ENCODE measurements around the gene BHLHE23. TPM values are rescaled to one million over a fixed set of nuclear protein-coding genes. Genes with fewer than 3 reads are reported as not detected.

Gene BHLHE23
- total RNA-seq (2021) = not detected in 2 replicates
- not detected for Bru-seq, nascent RNA
- BruChase-seq, experiment 1, labeled RNA remaining after a 2-hour chase = not detected
- not detected for BruChase-seq, experiment 2, labeled RNA remaining after a 6-hour chase
- long read RNA-seq = 0 reads

- Histone ChIP-seq H3K9me2 (ENCODE audit: insufficient read depth) (no peaks in the 10 kb centered on the region), H3K36me3 (ENCODE audit: low read depth) (no peaks in the 10 kb centered on the region), H3K27ac (no peak within 1 kb of the TSS), H3K4me1 (replicated peaks; ENCODE audit: insufficient read depth) (no peaks in the 10 kb centered on the region), H3F3A (ENCODE audit: insufficient read depth, low read depth) (no peaks in the 10 kb centered on the region), H4K20me1 (ENCODE audit: insufficient read depth) (no peaks in the 10 kb centered on the region), H3K79me2 (ENCODE audit: low read depth) (no peaks in the 10 kb centered on the region), H3K4me3 (no peak within 1 kb of the TSS), H3K9me3 (ENCODE audit: insufficient read depth, low read depth) (no peaks in the 10 kb centered on the region; the same call in 1 of the 2 replicates), H3K27me3 (ENCODE audit: insufficient read depth, low read depth) (peaks cover 37% of the 10 kb centered on the region), H2AFZ (no peak within 1 kb of the TSS), H3K4me2 (no peak within 1 kb of the TSS)
- no TSS peak for BruUV-seq (replicated peaks)
- DNase-seq = no peak
- intact Hi-C loops (cut with micrococcal nuclease; ENCODE audit: unreplicated experiment) = no loop called here
- POLR2A ChIA-PET (ENCODE audit: unreplicated experiment) = no interaction called here
- CTCF ChIA-PET = no interaction called here
- TF ChIP-seq CTCF (conservative IDR thresholded peaks at IDR 0.05) (no peak), EZH2 (IDR thresholded peaks at IDR 0.05; ENCODE audit: low read depth) (no peak)
These were observed at the start of gene BHLHE23 for GRCh38 chr20:63006540-63007359. BHLHE23 (minus strand) TSS chr20:63006964; CDS start chr20:63006774, 190 bp downstream.

- no peak overlapping the region for H3K27ac ChIP-seq
- H3K36me3 ChIP-seq (ENCODE audit: low read depth) = no peaks in the 10 kb centered on the region
- H3K9me2 ChIP-seq (ENCODE audit: insufficient read depth) = no peaks in the 10 kb centered on the region
- H3K4me1 ChIP-seq (replicated peaks; ENCODE audit: insufficient read depth) = no peaks in the 10 kb centered on the region
- ChIA-PET POLR2A (ENCODE audit: unreplicated experiment) (no interaction called here), CTCF (no interaction called here)
- TF ChIP-seq CTCF (conservative IDR thresholded peaks at IDR 0.05) = no peak
- no peak for TF ChIP-seq EZH2 (IDR thresholded peaks at IDR 0.05; ENCODE audit: low read depth)
- H3K9me3 ChIP-seq (ENCODE audit: insufficient read depth, low read depth) = no peaks in the 10 kb centered on the region; the same call in 1 of the 2 replicates
- DNase-seq = no peak
- H3F3A ChIP-seq (ENCODE audit: insufficient read depth, low read depth) = peaks cover 6% of the 10 kb centered on the region; the same call in 1 of the 2 replicates
- no peak overlapping the region for H3K4me3 ChIP-seq
- H3K27me3 ChIP-seq (ENCODE audit: insufficient read depth, low read depth) = peaks cover 96% of the 10 kb centered on the region
- no peak overlapping the region for H2AFZ ChIP-seq
- BruUV-seq (replicated peaks) = no TSS peak
- H3K79me2 ChIP-seq (ENCODE audit: low read depth) = no peaks in the 10 kb centered on the region
- intact Hi-C loops (cut with micrococcal nuclease; ENCODE audit: unreplicated experiment) = loop anchor here (2.0 kb wide), 1 partner anchor 123 kb away; no protein-coding TSS in a partner anchor
- H4K20me1 ChIP-seq (ENCODE audit: insufficient read depth) = peaks cover 7% of the 10 kb centered on the region; the same call in 1 of the 2 replicates
- no peak overlapping the region for H3K4me2 ChIP-seq
These were observed 48.9 kb upstream of the BHLHE23 start for GRCh38 chr20:63055575-63056235.

GRCh38 chr20:63054681-63055240, 48.0 kb upstream of the BHLHE23 start:
- no peaks in the 10 kb centered on the region for H3K79me2 ChIP-seq (ENCODE audit: low read depth)
- H3K27ac ChIP-seq = no peak overlapping the region
- peaks cover 96% of the 10 kb centered on the region for H3K27me3 ChIP-seq (ENCODE audit: insufficient read depth, low read depth)
- CTCF ChIA-PET = no interaction called here
- no peaks in the 10 kb centered on the region for H3K4me1 ChIP-seq (replicated peaks; ENCODE audit: insufficient read depth)
- no peaks in the 10 kb centered on the region for H3K9me2 ChIP-seq (ENCODE audit: insufficient read depth)
- peaks cover 6% of the 10 kb centered on the region; the same call in 1 of the 2 replicates for H3F3A ChIP-seq (ENCODE audit: insufficient read depth, low read depth)
- no peak overlapping the region for H2AFZ ChIP-seq
- DNase-seq = no peak
- intact Hi-C loops (cut with micrococcal nuclease; ENCODE audit: unreplicated experiment) = loop anchor here (2.0 kb wide), 1 partner anchor 124 kb away; no protein-coding TSS in a partner anchor
- H4K20me1 ChIP-seq (ENCODE audit: insufficient read depth) = peaks cover 7% of the 10 kb centered on the region; the same call in 1 of the 2 replicates
- no peak for TF ChIP-seq EZH2 (IDR thresholded peaks at IDR 0.05; ENCODE audit: low read depth)
- no peak for TF ChIP-seq CTCF (conservative IDR thresholded peaks at IDR 0.05)
- no TSS peak for BruUV-seq (replicated peaks)
- no peak overlapping the region for H3K4me2 ChIP-seq
- H3K4me3 ChIP-seq = no peak overlapping the region
- H3K9me3 ChIP-seq (ENCODE audit: insufficient read depth, low read depth) = no peaks in the 10 kb centered on the region; the same call in 1 of the 2 replicates
- POLR2A ChIA-PET (ENCODE audit: unreplicated experiment) = no interaction called here
- no peaks in the 10 kb centered on the region for H3K36me3 ChIP-seq (ENCODE audit: low read depth)

Measured in PC-9 (cell line).